GM23338 (cell line): ENCODE data around the gene EYA4. TPM values are rescaled to one million over a fixed set of nuclear protein-coding genes. Genes with fewer than 3 reads are reported as not detected.

Experiments used
- ATAC-seq: fragments of 200-7000 bp; cut with Tn5 transposase; 3 replicates; pipeline ENCODE4 v1.9.1; 2020
- DNase-seq: peaks from one replicate; pipeline ENCODE4 v3.0.0-alpha.2; 2015; ENCODE audit warnings: low spot score
- H2AFZ ChIP-seq: fragments of 200-600 bp; sonication (generic); 2 replicates; pipeline ENCODE4 v1.8.0; 2016; ENCODE audit warnings: antibody characterized with exemption, mild to moderate bottlenecking, moderate library complexity
- H3F3A ChIP-seq: fragments of 200-600 bp; sonication (generic); replicated peaks from 2 replicates; pipeline ENCODE4 v1.8.0; 2017; ENCODE audit warnings: antibody characterized with exemption, mixed run types, low read depth
- H3K27ac ChIP-seq: fragments of 200-600 bp; sonication (generic); 2 replicates; pipeline ENCODE4 v1.6.1; 2016; ENCODE audit warnings: low read depth
- H3K27me3 ChIP-seq: fragments of 200-600 bp; sonication (generic); 2 replicates; pipeline ENCODE4 v1.8.0; 2016; ENCODE audit warnings: mild to moderate bottlenecking, mixed run types, moderate library complexity; ENCODE audit not compliant: insufficient read depth
- H3K36me3 ChIP-seq: fragments of 200-600 bp; sonication (generic); 2 replicates; pipeline ENCODE4 v1.8.0; 2016; ENCODE audit warnings: mild to moderate bottlenecking; ENCODE audit not compliant: insufficient read depth
- H3K4me1 ChIP-seq: fragments of 200-600 bp; sonication (generic); 2 replicates; pipeline ENCODE4 v1.8.0; 2016; ENCODE audit warnings: mild to moderate bottlenecking, moderate library complexity; ENCODE audit not compliant: insufficient read depth
- H3K4me2 ChIP-seq: fragments of 200-600 bp; sonication (generic); 2 replicates; pipeline ENCODE4 v1.7.1; 2017; ENCODE audit warnings: mixed run types
- H3K4me3 ChIP-seq: fragments of 200-600 bp; sonication (generic); 2 replicates; pipeline ENCODE4 v1.6.1; 2016; ENCODE audit warnings: mixed run types
- H3K79me2 ChIP-seq: fragments of 200-600 bp; sonication (generic); replicated peaks from 2 replicates; pipeline ENCODE4 v1.8.0; 2017; ENCODE audit warnings: mild to moderate bottlenecking; ENCODE audit not compliant: insufficient read depth
- H3K9me2 ChIP-seq: fragments of 200-600 bp; sonication (generic); 2 replicates; pipeline ENCODE4 v1.8.0; 2017; ENCODE audit not compliant: insufficient read depth
- H4K20me1 ChIP-seq: fragments of 200-600 bp; sonication (generic); replicated peaks from 2 replicates; pipeline ENCODE4 v1.8.0; 2017; ENCODE audit warnings: mild to moderate bottlenecking; ENCODE audit not compliant: insufficient read depth
- H3K27ac Mint-ChIP-seq: 2 replicates; pipeline ENCODE4 v1.8.0; 2020; ENCODE audit warnings: inconsistent platforms, mild to moderate bottlenecking, moderate library complexity, mixed read lengths
- H3K27me3 Mint-ChIP-seq: 3 replicates; pipeline ENCODE4 v1.8.0; 2022; ENCODE audit warnings: low read depth, mild to moderate bottlenecking, moderate library complexity, mixed read lengths, inconsistent platforms; ENCODE audit not compliant: insufficient read depth, poor library complexity
- H3K36me3 Mint-ChIP-seq: 3 replicates; pipeline ENCODE4 v1.8.0; 2021; ENCODE audit warnings: low read depth, mild to moderate bottlenecking, inconsistent platforms, moderate library complexity, mixed read lengths
- H3K4me1 Mint-ChIP-seq: 3 replicates; pipeline ENCODE4 v1.8.0; 2020; ENCODE audit warnings: mild to moderate bottlenecking, inconsistent platforms, mixed read lengths
- H3K4me3 Mint-ChIP-seq: 3 replicates; pipeline ENCODE4 v1.8.0; 2021; ENCODE audit warnings: moderate library complexity, mild to moderate bottlenecking, inconsistent platforms, mixed read lengths
- H3K9me3 Mint-ChIP-seq: 3 replicates; pipeline ENCODE4 v1.8.0; 2020; ENCODE audit warnings: moderate library complexity, mild to moderate bottlenecking, inconsistent platforms, mixed read lengths
- CREB1 ChIP-seq: fragments of 250-450 bp; sonication (Bioruptor Pico); IDR thresholded peaks from 2 replicates; pipeline ENCODE4 v1.5.0; 2020; ENCODE audit warnings: low read depth, mild to moderate bottlenecking, moderate library complexity
- CTCF ChIP-seq, 2 experiments: fragments of 200-600 bp in 1 of 2; sonication (generic) in 1 of 2; conservative IDR thresholded peaks; 2 replicates each; pipeline versions ENCODE4 v1.5.1 to v1.6.1; 2016 to 2017; ENCODE audit warnings: antibody characterized with exemption in 2 of 2, low read depth in 2 of 2, mild to moderate bottlenecking in 2 of 2, moderate library complexity in 1 of 2
- ZNF462 ChIP-seq: fragments of 250-450 bp; sonication (Bioruptor Pico); IDR thresholded peaks from 2 replicates; pipeline ENCODE4 v1.5.0; 2020; ENCODE audit warnings: mild to moderate bottlenecking, moderate library complexity
- polyA plus RNA-seq: library from polyadenylated mRNA; unstranded; fragments of >200 nt; fragmentation: Nextera tagmentation; extraction: Ambion mirVana; gene quantifications from 2 replicates; pipeline ENCODE4 v1.2.1, GENCODE V29; 2016
- total RNA-seq: library from RNA; depleted of rRNA; stranded (reverse); fragments of >200 nt; shearing (Covaris generic); gene quantifications from 2 replicates; pipeline ENCODE4 v1.2.3, GENCODE V29; 2014
- TF ChIP-seq, protein P1 (sequence below): IDR thresholded peaks from one replicate; pipeline ENCODE4 v1.6.1; 2018; ENCODE audit warnings: antibody characterized with exemption; ENCODE audit not compliant: unreplicated experiment

The EYA4 gene
- total and polyA plus RNA-seq, 2 experiments from 2014 or later: 0.05 to 0.21 TPM

DNA sequence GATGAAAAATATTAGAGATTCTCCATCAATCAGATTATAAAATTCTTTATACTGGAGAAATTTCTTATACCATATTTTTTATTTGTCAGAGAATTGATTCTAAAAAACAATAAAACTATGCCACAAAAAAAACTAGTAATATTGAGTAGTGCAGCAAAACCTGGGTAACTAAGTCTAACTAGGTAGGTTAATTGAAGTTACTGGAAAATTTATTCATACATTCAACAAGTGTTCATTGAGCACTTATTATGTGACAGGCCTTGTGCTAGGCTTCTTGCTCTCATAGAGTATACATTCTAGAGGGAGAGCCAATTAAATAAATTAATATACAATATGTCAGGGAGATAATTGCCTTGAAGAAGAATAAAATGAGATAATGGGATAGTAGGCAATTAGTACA is 189.4 kb downstream of the EYA4 start:
- ATAC-seq (no peak), DNase-seq (no peak)
- H3K27ac ChIP-seq: no peak overlapping the region
- Mint-ChIP-seq H3K4me3 (no peak overlapping the region), H3K36me3 (no peaks in the 10 kb centered on the region), H3K4me1 (peaks cover 22% of the 10 kb centered on the region), H3K9me3 (no peaks in the 10 kb centered on the region), H3K27ac (no peak overlapping the region), H3K27me3 (no peaks in the 10 kb centered on the region)
- H3F3A ChIP-seq: no peaks in the 10 kb centered on the region
- no peaks in the 10 kb centered on the region for H3K79me2 ChIP-seq
- no peak overlapping the region for H3K4me2 ChIP-seq
- no peaks in the 10 kb centered on the region for H3K27me3 ChIP-seq
- no peaks in the 10 kb centered on the region for H4K20me1 ChIP-seq
- H3K9me2 ChIP-seq: no peaks in the 10 kb centered on the region
- TF ChIP-seq CTCF (conservative IDR thresholded peaks at IDR 0.05; ENCODE audit: low read depth in 2 of 2) (no peak), CREB1 (CRISPR knock-in tag) (no peak)
- TF ChIP-seq, protein P1, sequence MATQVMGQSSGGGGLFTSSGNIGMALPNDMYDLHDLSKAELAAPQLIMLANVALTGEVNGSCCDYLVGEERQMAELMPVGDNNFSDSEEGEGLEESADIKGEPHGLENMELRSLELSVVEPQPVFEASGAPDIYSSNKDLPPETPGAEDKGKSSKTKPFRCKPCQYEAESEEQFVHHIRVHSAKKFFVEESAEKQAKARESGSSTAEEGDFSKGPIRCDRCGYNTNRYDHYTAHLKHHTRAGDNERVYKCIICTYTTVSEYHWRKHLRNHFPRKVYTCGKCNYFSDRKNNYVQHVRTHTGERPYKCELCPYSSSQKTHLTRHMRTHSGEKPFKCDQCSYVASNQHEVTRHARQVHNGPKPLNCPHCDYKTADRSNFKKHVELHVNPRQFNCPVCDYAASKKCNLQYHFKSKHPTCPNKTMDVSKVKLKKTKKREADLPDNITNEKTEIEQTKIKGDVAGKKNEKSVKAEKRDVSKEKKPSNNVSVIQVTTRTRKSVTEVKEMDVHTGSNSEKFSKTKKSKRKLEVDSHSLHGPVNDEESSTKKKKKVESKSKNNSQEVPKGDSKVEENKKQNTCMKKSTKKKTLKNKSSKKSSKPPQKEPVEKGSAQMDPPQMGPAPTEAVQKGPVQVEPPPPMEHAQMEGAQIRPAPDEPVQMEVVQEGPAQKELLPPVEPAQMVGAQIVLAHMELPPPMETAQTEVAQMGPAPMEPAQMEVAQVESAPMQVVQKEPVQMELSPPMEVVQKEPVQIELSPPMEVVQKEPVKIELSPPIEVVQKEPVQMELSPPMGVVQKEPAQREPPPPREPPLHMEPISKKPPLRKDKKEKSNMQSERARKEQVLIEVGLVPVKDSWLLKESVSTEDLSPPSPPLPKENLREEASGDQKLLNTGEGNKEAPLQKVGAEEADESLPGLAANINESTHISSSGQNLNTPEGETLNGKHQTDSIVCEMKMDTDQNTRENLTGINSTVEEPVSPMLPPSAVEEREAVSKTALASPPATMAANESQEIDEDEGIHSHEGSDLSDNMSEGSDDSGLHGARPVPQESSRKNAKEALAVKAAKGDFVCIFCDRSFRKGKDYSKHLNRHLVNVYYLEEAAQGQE: no peak
- no peaks in the 10 kb centered on the region for H3K36me3 ChIP-seq
- no peak overlapping the region for H3K4me3 ChIP-seq
- no peak overlapping the region for H2AFZ ChIP-seq
- peaks cover 16% of the 10 kb centered on the region for H3K4me1 ChIP-seq

- Histone ChIP-seq H2AFZ (no peak overlapping the region), H3K36me3 (no peaks in the 10 kb centered on the region), H3K27ac (no peak overlapping the region), H4K20me1 (no peaks in the 10 kb centered on the region), H3K4me3 (no peak overlapping the region), H3F3A (no peaks in the 10 kb centered on the region), H3K4me1 (peaks cover 16% of the 10 kb centered on the region), H3K4me2 (no peak overlapping the region), H3K79me2 (no peaks in the 10 kb centered on the region), H3K9me2 (no peaks in the 10 kb centered on the region), H3K27me3 (no peaks in the 10 kb centered on the region)
- TF ChIP-seq ZNF462: peak; percentile 23; the same call in 1 of the 2 replicates
- TF ChIP-seq, protein P1: no peak
- peak; percentile 41 for DNase-seq
- Mint-ChIP-seq H3K27me3 (no peaks in the 10 kb centered on the region), H3K4me1 (peaks cover 22% of the 10 kb centered on the region), H3K36me3 (no peaks in the 10 kb centered on the region), H3K9me3 (no peaks in the 10 kb centered on the region), H3K27ac (peak overlapping the region; percentile 74), H3K4me3 (no peak overlapping the region)
- peak; percentile 87 for ATAC-seq
These were observed 189.9 kb downstream of the EYA4 start for GRCh38 chr6:133431031-133431430.
